H54 (cell line): ENCODE data around the gene RTKN2.
"Not testable (repeated sequence)": the region's sequence is repeated elsewhere in the genome, so short reads cannot be mapped to it uniquely, and the experiment has no call there.

Experiments used
- DNase-seq: peaks from one replicate; pipeline ENCODE4 v3.0.0; 2011; ENCODE audit warnings: low spot score, mixed read lengths; ENCODE audit not compliant: insufficient read length
- FAIRE-seq: peaks from 3 replicates; lab custom pipeline; 2011; peaks lifted over from hg19 to GRCh38; lab: Jason Lieb, UNC
- POLR2A ChIP-seq: IDR thresholded peaks from 2 replicates; pipeline ENCODE4 v1.6.1; 2011; ENCODE audit warnings: low read depth, mild to moderate bottlenecking, low read length

The RTKN2 gene, protein sequence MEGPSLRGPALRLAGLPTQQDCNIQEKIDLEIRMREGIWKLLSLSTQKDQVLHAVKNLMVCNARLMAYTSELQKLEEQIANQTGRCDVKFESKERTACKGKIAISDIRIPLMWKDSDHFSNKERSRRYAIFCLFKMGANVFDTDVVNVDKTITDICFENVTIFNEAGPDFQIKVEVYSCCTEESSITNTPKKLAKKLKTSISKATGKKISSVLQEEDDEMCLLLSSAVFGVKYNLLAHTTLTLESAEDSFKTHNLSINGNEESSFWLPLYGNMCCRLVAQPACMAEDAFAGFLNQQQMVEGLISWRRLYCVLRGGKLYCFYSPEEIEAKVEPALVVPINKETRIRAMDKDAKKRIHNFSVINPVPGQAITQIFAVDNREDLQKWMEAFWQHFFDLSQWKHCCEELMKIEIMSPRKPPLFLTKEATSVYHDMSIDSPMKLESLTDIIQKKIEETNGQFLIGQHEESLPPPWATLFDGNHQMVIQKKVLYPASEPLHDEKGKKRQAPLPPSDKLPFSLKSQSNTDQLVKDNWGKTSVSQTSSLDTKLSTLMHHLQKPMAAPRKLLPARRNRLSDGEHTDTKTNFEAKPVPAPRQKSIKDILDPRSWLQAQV

GRCh38 chr10:62268399-62269114 lies at the start of gene RTKN2:
TSS of gene RTKN2 (minus strand) at chr10:62268844. CDS start at chr10:62268610, 234 bp downstream.
- TF ChIP-seq POLR2A: no peak; the same call in 1 of the 2 replicates
- no peak for FAIRE-seq
- peak; percentile 85 for DNase-seq

GRCh38 chr10:62317257-62317656 lies 48.6 kb upstream of the RTKN2 start:
- no peak for TF ChIP-seq POLR2A
- FAIRE-seq: no peak
- DNase-seq: no peak

GRCh38 chr10:62309254-62309653 lies 40.6 kb upstream of the RTKN2 start:
- no peak for DNase-seq
- TF ChIP-seq POLR2A: no peak
- FAIRE-seq: no peak

DNA sequence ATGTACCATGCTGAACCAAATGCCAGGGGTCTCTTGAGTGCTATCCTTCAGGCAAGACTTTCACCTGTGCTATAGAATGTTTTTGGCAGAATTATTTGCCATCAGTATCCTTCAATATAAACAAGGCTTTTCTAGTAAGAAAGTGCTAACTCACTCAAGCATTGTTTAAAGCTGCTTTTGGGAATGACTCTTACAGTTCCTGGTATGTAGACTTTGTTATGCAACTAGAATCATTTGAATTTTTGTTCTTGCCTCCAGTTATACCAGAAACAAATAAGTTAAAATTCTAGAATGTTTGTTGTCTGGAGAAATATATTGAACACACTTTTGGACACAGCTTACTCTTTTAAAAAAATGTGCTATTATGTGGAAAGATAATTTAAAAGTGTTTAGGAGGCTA lies 39.5 kb upstream of the RTKN2 start:
- FAIRE-seq: no peak
- DNase-seq: no peak
- TF ChIP-seq POLR2A: no peak

DNA sequence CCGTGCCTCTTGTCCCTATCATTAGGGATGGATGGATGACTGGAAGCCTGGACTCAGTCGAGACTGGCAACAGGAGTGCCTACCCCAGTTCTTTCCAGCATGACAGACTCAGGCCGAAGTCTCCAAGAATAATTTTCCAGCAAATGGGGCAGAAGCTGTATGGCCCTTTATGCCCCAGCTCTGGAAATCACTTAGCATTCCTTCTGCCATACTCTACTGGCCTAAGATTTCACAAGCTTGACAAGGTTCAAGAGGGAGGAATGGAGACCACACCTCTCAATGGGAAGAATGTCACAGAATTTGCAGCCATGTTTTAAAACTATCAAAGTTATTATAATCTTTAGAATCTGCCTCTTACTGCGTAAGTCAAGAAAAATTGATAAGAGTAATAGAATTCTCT lies 39.0 kb upstream of the RTKN2 start:
- no peak for TF ChIP-seq POLR2A
- FAIRE-seq: no peak
- no peak for DNase-seq

- no peak for FAIRE-seq
- no peak for DNase-seq
- no peak for TF ChIP-seq POLR2A
Measured at GRCh38 chr10:62306663-62307062, 38.0 kb upstream of the RTKN2 start.

GRCh38 chr10:62305813-62306212 lies 37.2 kb upstream of the RTKN2 start:
- TF ChIP-seq POLR2A: no peak
- DNase-seq: no peak
- peak; percentile 20 for FAIRE-seq

- DNase-seq: no peak
- TF ChIP-seq POLR2A: no peak
- FAIRE-seq: peak; percentile 33
Measured at GRCh38 chr10:62303922-62304321, 35.3 kb upstream of the RTKN2 start.

DNA sequence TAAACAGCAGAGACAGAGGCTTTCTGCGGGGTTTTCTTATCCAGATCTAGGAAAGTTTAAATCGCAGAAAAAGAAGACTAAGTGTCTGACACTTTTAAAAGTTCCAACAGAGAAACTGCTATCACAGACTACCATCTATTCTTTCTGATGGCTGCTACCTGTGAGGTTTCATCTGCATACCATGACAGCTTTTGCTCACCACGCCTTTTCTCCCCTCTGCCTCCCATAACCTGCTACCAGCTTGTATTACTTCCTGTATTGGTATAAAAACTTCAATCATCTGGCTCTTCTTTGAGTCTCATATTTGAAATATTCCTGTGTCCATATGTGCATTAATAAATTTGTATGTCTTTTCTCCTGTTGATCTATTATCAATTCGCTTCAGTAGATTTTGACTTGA lies 34.1 kb upstream of the RTKN2 start:
- no peak for TF ChIP-seq POLR2A
- DNase-seq: no peak
- no peak for FAIRE-seq

DNA sequence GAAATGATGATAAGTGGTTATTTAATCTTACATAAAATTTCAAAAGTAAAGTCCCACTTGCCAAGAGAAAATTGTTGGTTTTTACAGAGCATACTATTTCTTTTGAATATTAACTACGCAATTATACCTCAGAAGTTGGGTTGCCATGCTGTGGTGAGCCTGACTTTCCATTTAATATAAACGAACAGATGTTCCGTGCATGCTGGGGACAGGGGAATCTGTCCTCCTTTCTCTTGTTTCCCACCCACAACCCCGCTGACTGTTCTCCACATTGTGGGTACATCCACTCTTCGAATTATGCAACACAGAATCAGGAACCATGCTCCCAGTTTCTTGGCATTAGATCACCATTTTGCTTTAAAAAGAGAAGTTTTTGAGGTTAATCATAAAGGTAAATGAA lies 29.2 kb upstream of the RTKN2 start:
- no peak for FAIRE-seq
- TF ChIP-seq POLR2A: no peak
- no peak for DNase-seq

DNA sequence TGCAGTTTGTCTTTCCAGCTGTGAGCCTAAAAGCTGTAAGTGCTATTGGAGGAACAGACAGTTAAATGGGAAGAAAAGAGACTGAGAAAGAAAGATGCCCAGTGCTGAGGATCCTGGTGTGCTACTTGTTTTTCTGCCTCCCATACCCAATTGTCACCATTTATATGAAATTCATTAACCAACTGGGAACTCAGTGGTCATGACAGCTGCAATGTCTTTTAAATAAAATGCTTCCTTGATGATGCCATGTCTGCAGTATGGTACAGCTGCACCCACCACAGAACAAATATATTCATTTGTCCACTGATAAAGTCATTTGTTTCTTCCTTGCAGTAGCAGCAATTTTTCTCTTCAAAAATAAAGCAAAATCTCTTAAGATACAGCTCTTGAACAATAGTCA lies 15.6 kb upstream of the RTKN2 start:
- TF ChIP-seq POLR2A: no peak
- DNase-seq (no peak), FAIRE-seq (peak; percentile 27)

DNA sequence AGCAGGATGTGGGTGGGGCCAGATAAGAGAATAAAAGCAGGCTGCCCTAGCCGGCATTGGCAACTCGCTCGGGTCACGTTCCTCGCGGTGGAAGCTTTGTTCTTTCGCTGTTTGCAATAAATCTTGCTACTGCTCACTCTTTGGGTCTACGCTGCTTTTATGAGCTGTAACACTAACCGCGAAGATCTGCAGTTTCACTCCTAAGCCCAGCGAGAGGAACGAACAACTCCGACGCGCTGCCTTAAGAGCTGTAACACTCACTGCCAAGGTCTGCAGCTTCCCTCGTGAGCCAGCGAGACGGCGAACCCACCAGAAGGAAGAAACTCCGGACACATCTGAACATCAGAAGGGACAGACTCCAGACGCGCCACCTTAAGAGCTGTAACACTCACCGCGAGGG lies 12.7 kb upstream of the RTKN2 start:
- DNase-seq, FAIRE-seq: not testable (repeated sequence)

DNA sequence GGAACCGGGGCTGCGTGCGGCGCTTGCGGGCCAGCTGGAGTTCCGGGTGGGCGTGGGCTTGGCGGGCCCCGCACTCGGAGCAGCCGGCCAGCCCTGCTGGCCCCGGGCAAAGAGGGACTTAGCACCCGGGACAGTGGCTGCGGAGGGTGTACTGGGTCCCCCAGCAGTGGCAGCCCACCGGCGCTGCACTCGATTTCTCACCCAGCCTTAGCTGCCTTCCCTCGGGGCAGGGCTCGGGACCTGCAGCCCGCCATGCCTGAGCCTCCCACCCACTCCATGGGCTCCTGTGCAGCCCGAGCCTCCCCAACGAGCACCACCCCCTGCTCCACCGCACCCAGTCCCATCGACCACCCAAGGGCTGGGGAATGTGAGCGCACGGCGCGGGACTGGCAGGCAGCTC lies 11.7 kb upstream of the RTKN2 start:
- FAIRE-seq, DNase-seq: not testable (repeated sequence)

- no peak for TF ChIP-seq POLR2A
- FAIRE-seq (peak; percentile 79), DNase-seq (no peak)
Measured at GRCh38 chr10:62278441-62278910, 9.8 kb upstream of the RTKN2 start.
